HuH-7 (cell line): Measurements from ENCODE around the gene PILRA.
"Not testable (repeated sequence)": the region's sequence is repeated elsewhere in the genome, so short reads cannot be mapped to it uniquely, and the experiment has no call there.

ENCODE experiments used
- DNase-seq: peaks from one replicate; pipeline ENCODE4 v3.0.0; 2011; ENCODE audit warnings: low spot score

The PILRA gene

DNA sequence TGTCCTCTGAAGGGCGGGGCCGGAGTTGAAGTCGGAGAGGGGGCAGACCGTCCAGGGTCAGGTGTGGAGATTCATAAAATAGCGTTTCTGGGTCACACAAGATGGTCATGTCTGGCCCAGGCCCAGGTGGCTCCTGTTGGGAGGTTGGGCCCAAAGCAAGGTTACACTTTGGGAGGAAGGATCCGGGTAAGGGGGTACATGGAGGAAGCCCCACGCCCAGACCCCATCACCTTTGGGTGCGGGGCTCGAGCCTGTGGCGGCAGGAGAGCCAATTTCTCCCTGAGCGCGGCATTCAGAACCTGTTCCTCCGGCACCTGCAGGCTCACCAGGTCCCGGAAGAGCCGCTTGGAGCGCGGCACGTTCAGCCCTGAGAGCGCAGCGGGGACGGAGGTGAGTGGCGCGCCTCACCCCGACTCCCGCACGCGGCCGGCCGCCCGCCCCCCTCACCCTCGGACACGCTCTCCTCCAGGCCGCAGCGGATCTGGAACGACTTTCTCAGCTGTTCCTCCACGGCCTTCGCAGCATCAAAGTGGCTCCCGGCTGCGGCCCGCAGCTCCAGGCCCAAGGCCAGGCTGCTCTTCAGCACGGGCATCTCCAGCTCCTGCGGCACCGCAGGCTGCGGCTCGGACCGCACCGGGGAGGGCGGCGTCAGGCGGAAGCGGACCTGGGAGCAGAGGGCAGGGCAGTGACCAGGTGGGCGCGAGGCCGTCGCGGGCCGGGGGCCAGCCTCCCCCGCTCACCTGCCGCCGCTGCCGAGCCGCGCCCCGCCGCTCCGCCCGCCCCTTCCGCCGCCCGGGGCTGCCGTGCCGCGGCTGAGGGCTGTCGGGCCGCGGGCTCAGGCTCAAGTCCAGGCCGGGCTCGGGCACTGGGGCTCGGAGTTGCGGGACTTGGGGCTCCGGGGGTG lies 62.4 kb downstream of the PILRA start:
- DNase-seq, result no peak

DNA sequence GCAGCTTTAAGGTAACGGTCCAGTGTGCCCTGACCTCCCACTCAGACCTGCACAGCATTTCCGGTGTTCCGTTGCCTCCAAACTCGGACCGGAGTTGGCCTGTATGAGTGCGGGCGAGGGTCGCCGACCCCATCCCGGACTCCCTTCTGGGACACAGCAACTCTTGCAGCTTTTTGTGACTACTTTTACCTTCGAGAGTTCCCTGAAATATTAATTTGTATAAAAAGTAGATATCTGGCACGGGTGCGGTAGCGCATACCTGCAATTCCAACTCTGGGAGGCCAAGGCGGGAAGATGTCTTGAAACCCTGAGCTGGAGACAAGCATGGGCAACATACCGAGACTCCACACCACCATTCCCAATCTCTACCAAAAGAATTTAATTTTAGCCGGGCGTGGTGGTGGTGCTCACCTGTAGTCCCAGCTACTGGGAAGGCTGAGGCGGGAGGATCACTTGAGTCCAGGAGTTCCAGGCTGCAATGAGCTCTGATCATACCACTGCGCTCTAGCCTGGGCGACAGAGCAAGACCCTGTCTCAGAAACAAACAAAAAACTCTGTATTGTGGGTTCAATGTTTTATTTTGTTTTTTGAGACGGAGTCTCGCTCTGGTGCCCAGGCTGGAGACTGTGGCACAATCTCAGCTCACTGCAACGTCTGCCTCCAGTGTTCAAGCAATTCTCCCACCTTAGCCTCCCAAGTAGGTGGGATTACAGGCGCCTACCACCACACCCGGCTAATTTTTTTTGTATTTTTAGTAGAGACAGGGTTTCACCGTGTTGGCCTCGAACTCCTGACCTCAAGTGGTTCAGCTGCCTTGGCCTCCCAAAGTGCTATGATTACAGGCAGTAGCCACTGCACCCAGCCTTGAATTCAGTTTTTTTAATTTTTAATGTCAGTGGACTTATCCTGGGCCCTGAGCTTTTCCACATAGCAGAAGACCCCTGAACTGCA lies 64.1 kb downstream of the PILRA start:
- no peak for DNase-seq

DNA sequence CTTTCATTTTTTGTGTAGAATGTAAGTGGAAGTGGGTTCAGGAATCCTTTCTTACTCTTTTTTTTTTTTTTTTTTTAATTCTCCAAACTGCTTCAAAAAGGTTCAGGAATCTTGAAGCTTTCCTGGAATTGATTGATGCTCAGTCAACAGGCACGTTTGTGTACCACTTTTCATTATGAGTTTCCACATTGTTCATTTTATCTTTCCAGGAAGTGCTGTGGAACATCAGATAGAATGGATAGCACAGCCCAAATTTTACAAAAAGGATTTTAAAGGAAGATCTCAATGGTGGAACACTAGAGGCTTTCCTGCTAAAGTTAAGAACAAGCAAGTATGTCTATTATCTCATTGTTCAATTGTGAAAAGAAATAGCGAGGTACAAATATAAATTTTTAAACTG lies 64.9 kb downstream of the PILRA start:
- no peak for DNase-seq

DNA sequence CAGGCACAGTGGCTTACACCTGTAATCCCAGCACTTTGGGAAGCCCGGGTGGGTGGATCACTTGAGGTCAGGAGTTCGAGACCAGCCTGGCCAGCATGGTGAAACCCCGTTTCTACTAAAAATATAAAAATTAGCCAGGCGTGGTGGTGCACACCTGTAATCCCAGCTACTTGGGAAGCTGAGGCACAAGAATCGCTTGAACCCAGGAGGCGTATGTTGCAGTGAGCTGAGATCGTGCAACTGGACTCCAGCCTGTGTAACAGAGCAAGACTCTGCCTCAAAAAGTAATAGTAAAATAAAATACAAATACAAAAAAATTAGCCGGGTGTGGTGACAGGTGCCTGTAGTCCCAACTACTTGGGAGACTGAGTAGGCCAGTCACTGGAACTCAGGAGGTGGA lies 65.4 kb downstream of the PILRA start:
- DNase-seq, result not testable (repeated sequence)

DNA sequence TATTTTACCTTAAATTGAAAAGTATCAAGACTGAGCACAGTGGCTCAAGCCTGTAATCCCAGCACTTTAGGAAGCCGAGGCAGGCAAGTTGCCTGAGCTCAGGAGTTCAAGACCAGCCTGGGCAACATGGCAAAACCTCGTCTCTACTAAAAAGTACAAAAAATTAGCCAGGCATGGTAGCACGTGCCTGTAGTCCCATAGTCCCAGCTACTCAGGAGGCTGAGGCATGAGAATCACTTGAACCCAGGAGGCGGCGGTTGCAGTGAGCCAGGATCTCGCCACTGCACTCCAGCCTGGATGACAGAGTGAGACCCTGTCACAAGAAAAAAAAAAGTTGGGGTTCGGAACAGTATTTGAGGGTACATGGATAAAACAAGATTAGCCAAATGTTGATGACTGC lies 66.0 kb downstream of the PILRA start:
- DNase-seq, result not testable (repeated sequence)

DNA sequence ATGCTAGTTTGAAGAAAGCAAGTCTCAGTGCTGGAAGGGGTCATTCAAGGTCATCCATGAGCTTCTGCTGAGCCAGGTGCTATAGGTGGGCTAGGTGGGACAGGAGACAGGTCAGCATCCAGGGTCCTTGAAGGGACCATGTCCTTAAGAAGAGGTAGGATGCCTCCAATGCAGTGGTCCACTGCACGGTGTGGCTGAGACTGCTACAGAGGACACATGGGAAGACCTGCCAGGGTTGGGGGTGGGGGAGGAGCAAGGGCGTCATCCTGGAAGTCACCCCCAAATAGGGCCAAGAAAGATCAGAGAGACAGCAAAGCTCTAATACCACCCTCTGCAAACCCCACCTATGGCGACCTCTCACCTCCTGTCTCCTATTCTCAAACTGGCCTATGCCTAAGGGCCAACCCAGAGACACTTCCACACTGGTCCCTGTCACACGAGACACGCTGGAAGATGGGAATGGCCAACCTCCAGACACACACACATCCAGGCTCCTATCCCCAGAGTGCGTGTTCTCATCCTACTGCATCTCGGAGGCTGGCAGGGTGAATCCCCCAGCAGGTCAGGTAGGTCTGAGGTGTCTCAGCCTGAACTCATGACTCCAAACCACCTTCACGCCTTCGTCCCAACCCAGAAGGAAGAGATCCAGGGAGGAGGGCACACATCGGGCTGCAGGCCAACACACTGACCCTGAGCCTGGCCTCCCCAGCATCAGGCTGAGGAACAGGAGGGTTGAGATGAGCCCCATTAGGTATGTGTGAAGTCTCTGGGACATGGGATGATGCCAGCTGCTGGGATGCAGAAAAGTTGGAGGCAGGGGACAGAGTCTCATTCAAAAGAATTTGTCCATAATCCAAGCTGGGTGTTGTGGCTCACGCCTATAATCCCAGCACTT lies 68.6 kb downstream of the PILRA start:
- no peak for DNase-seq

DNA sequence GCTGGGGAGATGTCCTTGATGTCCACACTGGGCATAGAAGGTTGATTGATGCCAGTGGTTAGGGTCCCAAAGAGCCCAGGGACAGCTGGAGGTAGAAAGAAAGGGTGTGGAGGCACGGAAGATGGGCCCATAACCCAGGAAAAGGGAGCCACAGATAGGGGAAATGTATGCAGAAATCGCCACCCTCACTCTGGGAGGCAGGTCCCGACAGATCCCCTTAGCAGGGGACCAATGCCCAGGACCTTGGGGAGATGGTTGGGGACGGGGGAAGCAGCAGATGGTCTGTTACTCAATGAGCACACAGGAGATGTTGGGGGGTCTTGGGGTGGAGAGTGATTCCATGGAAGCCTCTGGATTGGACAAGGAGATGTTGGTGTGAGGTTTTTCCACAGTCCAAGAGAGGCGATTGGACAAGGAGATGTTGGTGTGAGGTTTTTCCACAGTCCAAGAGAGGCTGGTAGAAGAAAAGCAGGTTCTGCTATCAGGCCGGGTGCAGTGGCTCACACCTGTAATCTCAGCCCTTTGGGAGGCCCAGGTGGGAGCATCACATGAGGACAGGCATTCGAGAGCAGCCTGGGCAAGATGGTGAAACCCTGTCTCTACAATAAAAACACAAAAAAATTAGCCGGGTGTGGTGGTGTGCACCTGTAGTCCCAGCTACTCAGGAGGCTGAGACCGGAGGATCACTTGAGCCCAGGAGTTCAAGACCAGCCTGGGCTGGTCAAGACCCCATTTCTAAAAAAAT lies 70.0 kb downstream of the PILRA start:
- DNase-seq, result no peak

DNA sequence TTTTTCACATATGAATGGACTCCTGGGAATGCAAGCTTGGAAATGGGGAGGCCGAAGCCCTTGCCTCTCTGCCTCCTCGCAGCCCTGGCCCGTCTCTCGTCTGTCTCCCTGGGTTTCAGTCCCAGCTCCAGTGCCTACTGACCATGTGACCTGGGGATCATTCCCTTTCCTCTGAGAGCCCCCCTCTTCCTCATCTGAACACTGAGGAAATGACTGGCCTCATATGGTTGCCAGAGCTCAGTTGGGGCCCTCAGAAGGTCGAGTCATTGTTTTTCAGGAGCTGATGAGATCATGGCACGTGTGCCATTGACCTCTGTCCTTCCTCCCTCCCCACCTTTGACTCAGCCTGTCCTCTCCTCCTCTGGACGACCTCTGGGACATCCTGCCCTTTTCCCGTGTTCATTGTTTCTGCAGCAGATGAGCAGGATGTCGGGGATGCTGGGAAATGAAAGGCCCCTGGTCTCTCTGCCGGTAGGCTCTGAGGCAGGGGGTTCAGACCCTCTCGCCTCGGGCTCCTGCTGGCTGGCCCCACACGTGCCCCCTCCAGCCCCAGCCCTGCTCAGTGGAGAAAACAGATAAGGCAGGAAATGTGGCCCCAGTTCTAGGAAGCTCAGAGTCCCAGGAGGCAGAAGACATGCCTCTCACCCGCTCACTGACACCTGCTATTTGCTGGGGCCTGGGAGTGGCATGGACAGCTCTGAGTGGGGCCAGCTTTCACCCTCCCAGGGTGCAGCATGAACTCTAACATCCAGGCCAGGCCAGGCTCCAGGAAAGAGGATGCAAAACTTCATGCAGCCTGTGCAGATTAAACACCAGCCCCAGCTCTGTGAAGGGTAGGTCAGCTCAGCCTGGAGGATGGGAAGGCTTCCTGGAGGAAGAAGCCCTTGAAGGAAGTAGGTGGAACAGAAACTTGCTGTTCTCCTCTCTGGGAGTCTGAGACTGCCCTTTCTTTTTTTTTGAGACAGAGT lies 71.3 kb downstream of the PILRA start:
- no peak for DNase-seq

DNA sequence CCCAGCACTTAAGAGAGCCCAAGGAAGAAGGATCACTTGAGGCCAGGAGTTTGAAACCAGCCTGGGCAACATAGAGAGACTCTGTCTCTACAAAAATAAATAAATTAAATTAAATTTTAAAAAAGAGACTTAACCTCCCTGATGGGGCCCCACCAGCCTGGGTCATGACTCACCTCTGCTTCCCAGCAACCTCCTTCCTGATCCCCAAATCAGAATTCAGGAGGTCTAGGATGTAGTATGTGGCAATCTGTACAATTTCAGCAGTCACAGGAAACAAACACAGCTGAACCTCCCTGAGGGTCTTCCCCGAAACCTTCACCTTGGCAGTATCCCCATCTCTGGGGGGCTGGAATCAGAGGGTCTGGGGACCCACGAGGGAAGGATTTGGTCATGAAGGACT lies 72.8 kb downstream of the PILRA start:
- DNase-seq, result no peak

DNA sequence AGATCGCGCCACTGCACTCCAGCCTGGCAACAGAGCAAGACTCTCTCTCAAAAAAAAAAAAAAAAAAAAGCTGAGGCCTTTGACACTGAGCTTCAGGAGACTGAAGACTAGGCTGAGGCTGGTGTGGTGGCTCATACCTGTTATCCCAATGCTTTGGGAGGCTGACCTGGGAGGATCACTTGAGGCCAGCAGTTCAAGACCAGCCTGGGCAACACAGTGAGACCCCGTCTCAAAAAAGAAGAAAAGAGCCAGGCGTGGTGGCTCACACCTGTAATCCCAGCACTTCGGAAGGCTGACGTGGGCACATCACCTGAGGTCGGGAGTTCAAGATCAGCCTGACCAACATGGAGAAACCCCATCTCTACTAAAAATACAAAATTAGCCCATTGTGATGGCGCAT lies 74.1 kb downstream of the PILRA start:
- DNase-seq, result not testable (repeated sequence)

DNA sequence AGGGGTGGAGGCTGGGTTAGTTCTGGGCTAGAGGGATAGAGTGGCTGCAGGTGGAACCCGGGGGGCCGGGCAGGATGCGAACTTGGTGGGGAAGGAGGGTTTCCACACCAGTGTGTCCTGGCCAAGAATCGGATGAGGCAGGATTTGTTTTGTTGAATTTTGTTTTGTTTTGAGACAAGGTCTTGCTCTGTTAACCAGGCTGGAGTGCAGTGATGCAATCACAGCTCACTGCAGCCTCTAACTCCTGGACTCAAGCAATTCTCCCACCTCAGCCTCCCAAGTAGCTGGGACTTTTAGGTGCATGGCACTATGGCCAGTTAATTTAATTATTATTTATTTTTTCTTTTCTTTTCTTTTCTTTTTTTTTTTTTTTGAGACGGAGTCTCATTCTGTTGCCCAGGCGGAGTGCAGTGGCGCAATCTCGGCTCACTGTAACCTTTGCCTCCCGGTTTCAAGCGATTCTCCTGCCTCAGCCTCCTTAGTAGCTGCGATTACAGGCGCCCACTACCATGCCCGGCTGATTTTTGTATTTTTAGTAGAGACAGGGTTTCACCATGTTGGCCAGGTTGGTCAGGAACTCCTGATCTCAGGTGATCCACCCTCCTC lies 76.0 kb downstream of the PILRA start:
- DNase-seq, result no peak
